GM20431 (cell line): Measurements from ENCODE around the gene RALY.

Experiments used
- in situ Hi-C: fragments of 300-500 bp; cut with MseI, MboI; formaldehyde crosslinking; loops from one replicate; pipeline ENCODE4 v1.15.0; 2020; ENCODE audit warnings: low sequenced_read_pairs; ENCODE audit not compliant: unreplicated experiment

The RALY gene

GRCh38 chr20:34096699-34097444 is 103.2 kb downstream of the RALY start:
- in situ Hi-C loops = no loop called here

- in situ Hi-C loops = no loop called here
These were observed 104.9 kb downstream of the RALY start for GRCh38 chr20:34098570-34098969.

GRCh38 chr20:34099675-34100074 is 106.0 kb downstream of the RALY start:
- in situ Hi-C loops = no loop called here

- in situ Hi-C loops = no loop called here
These were observed 106.9 kb downstream of the RALY start for GRCh38 chr20:34100576-34100975.

GRCh38 chr20:34102342-34102741 is 108.6 kb downstream of the RALY start:
- in situ Hi-C loops = no loop called here

GRCh38 chr20:34104059-34104458 is 110.3 kb downstream of the RALY start:
- in situ Hi-C loops = no loop called here

GRCh38 chr20:34105978-34106675 is 112.4 kb downstream of the RALY start:
- in situ Hi-C loops = no loop called here

GRCh38 chr20:34108616-34109174 is 115.0 kb downstream of the RALY start:
- in situ Hi-C loops = no loop called here

- in situ Hi-C loops = no loop called here
These were observed 115.7 kb downstream of the RALY start for GRCh38 chr20:34109442-34109841.

GRCh38 chr20:34110025-34110744 is 116.5 kb downstream of the RALY start:
- in situ Hi-C loops = no loop called here

GRCh38 chr20:34110745-34111641 is 117.3 kb downstream of the RALY start:
- in situ Hi-C loops = no loop called here

GRCh38 chr20:34111702-34112599 is 118.2 kb downstream of the RALY start, which contains the start of gene EIF2S2:
Gene EIF2S2, minus strand, starts transcription at chr20:34112243. Its CDS starts 133 bp downstream, at chr20:34112110.
- in situ Hi-C loops = no loop called here

GRCh38 chr20:34112600-34113101 is 118.9 kb downstream of the RALY start:
- in situ Hi-C loops = no loop called here

- in situ Hi-C loops = no loop called here
These were observed 121.1 kb downstream of the RALY start for GRCh38 chr20:34114809-34115208.

- in situ Hi-C loops = no loop called here
These were observed 121.5 kb downstream of the RALY start for GRCh38 chr20:34115232-34115631.

- in situ Hi-C loops = no loop called here
These were observed 126.5 kb downstream of the RALY start for GRCh38 chr20:34120213-34120612.

- in situ Hi-C loops = no loop called here
These were observed 128.7 kb downstream of the RALY start for GRCh38 chr20:34122274-34122980.

GRCh38 chr20:34123309-34123708 is 129.6 kb downstream of the RALY start:
- in situ Hi-C loops = no loop called here
